Colonic mucosa (tissue), 4 donors: Measurements from ENCODE around the gene SLC17A5. TPM values are rescaled to one million over a fixed set of nuclear protein-coding genes. Genes with fewer than 3 reads are reported as not detected.

ENCODE experiments used
- DNase-seq: peaks from one replicate; pipeline ENCODE4 v3.0.0-alpha.2; 2020
- H3K27ac ChIP-seq: fragments of 200-600 bp; one replicate; pipeline ENCODE4 v1.8.0; 2021
- H3K27me3 ChIP-seq: fragments of 200-600 bp; one replicate; pipeline ENCODE4 v1.8.0; 2021
- H3K36me3 ChIP-seq: fragments of 200-600 bp; one replicate; pipeline ENCODE4 v1.8.0; 2021
- H3K4me1 ChIP-seq: fragments of 200-600 bp; one replicate; pipeline ENCODE4 v1.8.0; 2021; ENCODE audit warnings: mild to moderate bottlenecking
- H3K4me3 ChIP-seq: fragments of 200-600 bp; one replicate; pipeline ENCODE4 v1.8.0; 2021
- H3K9ac ChIP-seq, 2 donors: one replicate each; pipeline ENCODE4 v1.7.0; 2013; ENCODE audit warnings: control low read depth in 2 of 2, low read depth in 2 of 2, low read length in 2 of 2
- H3K9me3 ChIP-seq: fragments of 200-600 bp; one replicate; pipeline ENCODE4 v1.8.0; 2021
- CTCF ChIP-seq: fragments of 200-600 bp; IDR thresholded peaks from one replicate; pipeline ENCODE4 v1.8.0; 2022; ENCODE audit warnings: antibody characterized with exemption, mild to moderate bottlenecking
- intact Hi-C: fragments of 100-400 bp; cut with DNase I; formaldehyde crosslinking; loops from one replicate; pipeline ENCODE4 v1.14.1; 2022
- total RNA-seq, 2 donors: library from RNA; stranded (reverse); fragmentation: NEBNext Ultra II Directional in 1 of 2; extraction: Animal tissue kit (Norgen Biotek cat#: 25700) in 1 of 2; gene quantifications; one replicate each; pipeline ENCODE4 v1.2.1, GENCODE V29; 2021
- donor health status: healthy.
- donor health status: DM: no; HTN: no; CAD: no.
- donor health status: DM: no; HTN: no; CAD: no.

The SLC17A5 gene
- total RNA-seq, 2 donors from 2014 or later: 24.4 to 41.5 TPM

- DNase-seq: no peak
- Histone ChIP-seq H3K4me1 (no peaks in the 10 kb centered on the region), H3K36me3 (no peaks in the 10 kb centered on the region), H3K27ac (no peak overlapping the region), H3K27me3 (no peaks in the 10 kb centered on the region), H3K9me3 (no peaks in the 10 kb centered on the region), H3K9ac (no peak overlapping the region), H3K4me3 (no peak overlapping the region)
- intact Hi-C loops: no loop called here
- no peak for TF ChIP-seq CTCF
Measured at GRCh38 chr6:73548458-73549446, 105.0 kb downstream of the SLC17A5 start.

GRCh38 chr6:73547036-73547435 is 106.8 kb downstream of the SLC17A5 start:
- intact Hi-C loops: no loop called here
- Histone ChIP-seq H3K27ac (no peak overlapping the region), H3K9ac (no peak overlapping the region), H3K9me3 (no peaks in the 10 kb centered on the region), H3K36me3 (no peaks in the 10 kb centered on the region), H3K4me1 (no peaks in the 10 kb centered on the region), H3K27me3 (no peaks in the 10 kb centered on the region), H3K4me3 (no peak overlapping the region)
- DNase-seq: no peak
- TF ChIP-seq CTCF: no peak

Other genes starting within 250 kb of the SLC17A5 start
- 1 to 10 TPM; 4.1 to 5.6 TPM for gene CGAS, start 201.7 kb downstream of the SLC17A5 start, total RNA-seq
- gene MTO1, start 192.3 kb downstream of the SLC17A5 start, total RNA-seq: 10 to 100 TPM; 25.5 to 29.2 TPM
- gene EEF1A1, start 133.0 kb downstream of the SLC17A5 start, total RNA-seq: 1,000 to 10,000 TPM; 7,049 to 8,990 TPM
- 1 to 10 TPM; 1.1 to 4.5 TPM for gene CD109, start 42.2 kb upstream of the SLC17A5 start, total RNA-seq